ENCODE data around the gene GAPDHS.

- TF ChIP-seq ZNF276 (CRISPR knock-in tag; IDR thresholded peaks at IDR 0.05; ENCODE audit: low read depth), result no peak
- no peak for TF ChIP-seq REST (IDR thresholded peaks at IDR 0.05; ENCODE audit: borderline replicate concordance in 1 of 2, low read depth in 1 of 2, low read length in 2 of 2)
Observed at GRCh38 chr19:35542209-35542608, 9.0 kb downstream of the GAPDHS start.
